ENCODE data around the gene UBE2B. TPM values are rescaled to one million over a fixed set of nuclear protein-coding genes. Genes with fewer than 3 reads are reported as not detected.
"Not testable (repeated sequence)": the region's sequence is repeated elsewhere in the genome, so short reads cannot be mapped to it uniquely, and the experiment has no call there.

UBE2B gene
- total and polyA plus RNA-seq, 2 experiments from 2014 or later: 78.9 to 128 TPM

- Histone ChIP-seq H3K4me1 (ENCODE audit: insufficient read depth) (no peaks in the 10 kb centered on the region), H3K9me2 (replicated peaks; ENCODE audit: insufficient read depth) (no peaks in the 10 kb centered on the region), H3K79me2 (peaks cover 86% of the 10 kb centered on the region), H3K9me3 (ENCODE audit: low read depth) (no peaks in the 10 kb centered on the region), H3K36me3 (replicated peaks; ENCODE audit: insufficient read depth, low read depth) (peaks cover 17% of the 10 kb centered on the region), H4K20me1 (ENCODE audit: insufficient read depth, poor library complexity, severe bottlenecking) (peaks cover 58% of the 10 kb centered on the region), H3K4me3 (no peak overlapping the region), H3K27ac (no peak overlapping the region), H2AFZ (no peak overlapping the region), H3K27me3 (no peaks in the 10 kb centered on the region), H3K4me2 (no peak overlapping the region)
- no peak for DNase-seq (ENCODE audit: low spot score)
- 95% methylated on average over 5 of the region's 5 CpGs for WGBS (ENCODE audit: low lambda C conversion rate, missing lambda C conversion rate)
- TF ChIP-seq EZH2 (IDR thresholded peaks at IDR 0.05; ENCODE audit: borderline replicate concordance): no peak
- TF ChIP-seq EZH2phosphoT487 (IDR thresholded peaks at IDR 0.05; ENCODE audit: low read depth, severe bottlenecking, unreplicated experiment): no peak
- TF ChIP-seq CTCF (IDR thresholded peaks at IDR 0.05; ENCODE audit: poor library complexity): no peak
These were observed 9.0 kb downstream of the UBE2B start for GRCh38 chr5:134380346-134380745.

- not testable (repeated sequence) for H3K9me3 ChIP-seq (ENCODE audit: low read depth); H3K4me3 ChIP-seq; H3K9me2 ChIP-seq (replicated peaks; ENCODE audit: insufficient read depth); H3K4me1 ChIP-seq (ENCODE audit: insufficient read depth); DNase-seq (ENCODE audit: low spot score); H3K27ac ChIP-seq; H2AFZ ChIP-seq; H3K4me2 ChIP-seq; H3K27me3 ChIP-seq
- H4K20me1 ChIP-seq (ENCODE audit: insufficient read depth, poor library complexity, severe bottlenecking): peaks cover 41% of the 10 kb centered on the region
- peaks cover 17% of the 10 kb centered on the region for H3K36me3 ChIP-seq (replicated peaks; ENCODE audit: insufficient read depth, low read depth)
- peaks cover 87% of the 10 kb centered on the region for H3K79me2 ChIP-seq
- 100% methylated on average over 2 of the region's 2 CpGs for WGBS (ENCODE audit: low lambda C conversion rate, missing lambda C conversion rate)
These were observed 10.8 kb downstream of the UBE2B start for GRCh38 chr5:134382204-134382603.

- Histone ChIP-seq H3K36me3 (replicated peaks; ENCODE audit: insufficient read depth, low read depth) (peaks cover 19% of the 10 kb centered on the region), H2AFZ (no peak overlapping the region)
These were observed 12.8 kb downstream of the UBE2B start for GRCh38 chr5:134383980-134384697.

More at GRCh38 chr5:134383980-134384697, 12.8 kb downstream of the UBE2B start:
- peaks cover 24% of the 10 kb centered on the region for H4K20me1 ChIP-seq (ENCODE audit: insufficient read depth, poor library complexity, severe bottlenecking)
- H3K79me2 ChIP-seq: peaks cover 70% of the 10 kb centered on the region
- H3K9me2 ChIP-seq (replicated peaks; ENCODE audit: insufficient read depth): no peaks in the 10 kb centered on the region
- H3K4me2 ChIP-seq: no peak overlapping the region
- no peak overlapping the region for H3K27ac ChIP-seq
- no peaks in the 10 kb centered on the region for H3K9me3 ChIP-seq (ENCODE audit: low read depth)
- 92% methylated on average over 4 of the region's 4 CpGs for WGBS (ENCODE audit: low lambda C conversion rate, missing lambda C conversion rate)
- H3K4me1 ChIP-seq (ENCODE audit: insufficient read depth): no peaks in the 10 kb centered on the region
- no peaks in the 10 kb centered on the region for H3K27me3 ChIP-seq
- TF ChIP-seq EZH2 (IDR thresholded peaks at IDR 0.05; ENCODE audit: borderline replicate concordance): no peak
- TF ChIP-seq CTCF (IDR thresholded peaks at IDR 0.05; ENCODE audit: poor library complexity): no peak
- H3K4me3 ChIP-seq: no peak overlapping the region
- DNase-seq (ENCODE audit: low spot score): no peak
